Measurements from ENCODE around the gene CAMK1D. TPM values are rescaled to one million over a fixed set of nuclear protein-coding genes. Genes with fewer than 3 reads are reported as not detected.

Gene CAMK1D
- total and polyA plus RNA-seq, 11 donors: 1.4 to 16.0 (median 2.5) TPM

DNA sequence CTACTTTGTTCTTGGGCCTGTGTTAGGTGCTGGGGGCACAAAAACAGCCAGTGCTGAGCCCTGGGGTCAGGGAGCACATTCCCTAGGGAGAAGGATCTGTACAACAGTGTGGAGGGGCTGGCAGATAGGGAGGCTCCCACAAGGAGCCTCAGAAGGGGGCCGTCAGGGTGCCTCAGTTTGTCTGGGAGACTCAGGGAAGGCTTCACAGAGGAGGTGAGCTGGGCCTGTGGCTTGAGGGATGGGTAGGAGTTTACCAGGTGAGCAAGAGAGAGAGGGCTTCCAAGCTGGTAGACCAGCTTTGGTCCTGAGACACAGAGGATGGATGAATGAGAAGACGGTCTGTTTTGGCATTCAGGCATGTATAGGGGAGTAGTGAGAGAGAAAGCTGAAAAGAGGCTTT, 52.1 kb downstream of the CAMK1D start:
- H3K4me1 ChIP-seq: peaks cover 0 to 4% (median 0%) of the 10 kb centered on the region in 12 donors
- no peak for DNase-seq
- intact Hi-C loops (cut with DNase I): no loop called here
- WGBS, 4 donors: 95 to 99% (median 97%) methylated on average over 2 of the region's 2 CpGs
- H3K27me3 ChIP-seq: peaks cover 0 to 17% (median 0%) of the 10 kb centered on the region in 9 donors
- H3K36me3 ChIP-seq: no peaks in the 10 kb centered on the region
- H3K9me3 ChIP-seq: no peaks in the 10 kb centered on the region
- no peak for ATAC-seq
- no peak for TF ChIP-seq POLR2A (IDR thresholded peaks at IDR 0.05)
- TF ChIP-seq, protein P1, sequence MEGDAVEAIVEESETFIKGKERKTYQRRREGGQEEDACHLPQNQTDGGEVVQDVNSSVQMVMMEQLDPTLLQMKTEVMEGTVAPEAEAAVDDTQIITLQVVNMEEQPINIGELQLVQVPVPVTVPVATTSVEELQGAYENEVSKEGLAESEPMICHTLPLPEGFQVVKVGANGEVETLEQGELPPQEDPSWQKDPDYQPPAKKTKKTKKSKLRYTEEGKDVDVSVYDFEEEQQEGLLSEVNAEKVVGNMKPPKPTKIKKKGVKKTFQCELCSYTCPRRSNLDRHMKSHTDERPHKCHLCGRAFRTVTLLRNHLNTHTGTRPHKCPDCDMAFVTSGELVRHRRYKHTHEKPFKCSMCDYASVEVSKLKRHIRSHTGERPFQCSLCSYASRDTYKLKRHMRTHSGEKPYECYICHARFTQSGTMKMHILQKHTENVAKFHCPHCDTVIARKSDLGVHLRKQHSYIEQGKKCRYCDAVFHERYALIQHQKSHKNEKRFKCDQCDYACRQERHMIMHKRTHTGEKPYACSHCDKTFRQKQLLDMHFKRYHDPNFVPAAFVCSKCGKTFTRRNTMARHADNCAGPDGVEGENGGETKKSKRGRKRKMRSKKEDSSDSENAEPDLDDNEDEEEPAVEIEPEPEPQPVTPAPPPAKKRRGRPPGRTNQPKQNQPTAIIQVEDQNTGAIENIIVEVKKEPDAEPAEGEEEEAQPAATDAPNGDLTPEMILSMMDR (IDR thresholded peaks at IDR 0.05): no peak
- H3K27ac ChIP-seq: no peak overlapping the region
- H3K4me3 ChIP-seq: no peak overlapping the region

DNA sequence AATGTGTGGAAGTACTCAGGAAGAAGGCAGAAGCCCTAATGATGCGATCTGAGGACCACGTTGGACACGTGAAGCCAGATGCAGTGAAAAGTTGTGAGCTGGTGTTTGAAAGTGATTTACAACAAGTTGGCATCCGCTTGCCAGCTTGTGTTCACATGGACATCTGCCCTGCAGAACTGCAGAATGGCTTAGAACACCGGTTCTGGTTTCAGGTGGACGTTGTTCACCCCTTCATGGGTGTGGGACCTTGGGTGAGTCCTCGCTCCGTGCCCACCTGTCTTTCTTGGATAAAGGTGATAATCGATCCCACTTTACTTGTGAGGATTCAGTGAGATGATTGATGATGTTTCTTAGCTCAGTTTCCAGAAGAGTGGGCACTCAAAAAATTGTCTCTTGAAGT, 53.8 kb downstream of the CAMK1D start:
- TF ChIP-seq, protein P1 (IDR thresholded peaks at IDR 0.05): no peak
- TF ChIP-seq POLR2A (IDR thresholded peaks at IDR 0.05): no peak
- intact Hi-C loops (cut with DNase I): no loop called here
- ATAC-seq (no peak), DNase-seq (no peak)
- no peaks in the 10 kb centered on the region for H3K36me3 ChIP-seq
- H3K27ac ChIP-seq: no peak overlapping the region
- H3K4me3 ChIP-seq: no peak overlapping the region
- 92 to 94% (median 93%) methylated on average over 9 of the region's 9 CpGs for WGBS, 4 donors
- peaks cover 0 to 17% (median 0%) of the 10 kb centered on the region in 9 donors for H3K27me3 ChIP-seq
- no peaks in the 10 kb centered on the region for H3K9me3 ChIP-seq
- H3K4me1 ChIP-seq: peaks cover 0 to 4% (median 0%) of the 10 kb centered on the region in 12 donors

DNA sequence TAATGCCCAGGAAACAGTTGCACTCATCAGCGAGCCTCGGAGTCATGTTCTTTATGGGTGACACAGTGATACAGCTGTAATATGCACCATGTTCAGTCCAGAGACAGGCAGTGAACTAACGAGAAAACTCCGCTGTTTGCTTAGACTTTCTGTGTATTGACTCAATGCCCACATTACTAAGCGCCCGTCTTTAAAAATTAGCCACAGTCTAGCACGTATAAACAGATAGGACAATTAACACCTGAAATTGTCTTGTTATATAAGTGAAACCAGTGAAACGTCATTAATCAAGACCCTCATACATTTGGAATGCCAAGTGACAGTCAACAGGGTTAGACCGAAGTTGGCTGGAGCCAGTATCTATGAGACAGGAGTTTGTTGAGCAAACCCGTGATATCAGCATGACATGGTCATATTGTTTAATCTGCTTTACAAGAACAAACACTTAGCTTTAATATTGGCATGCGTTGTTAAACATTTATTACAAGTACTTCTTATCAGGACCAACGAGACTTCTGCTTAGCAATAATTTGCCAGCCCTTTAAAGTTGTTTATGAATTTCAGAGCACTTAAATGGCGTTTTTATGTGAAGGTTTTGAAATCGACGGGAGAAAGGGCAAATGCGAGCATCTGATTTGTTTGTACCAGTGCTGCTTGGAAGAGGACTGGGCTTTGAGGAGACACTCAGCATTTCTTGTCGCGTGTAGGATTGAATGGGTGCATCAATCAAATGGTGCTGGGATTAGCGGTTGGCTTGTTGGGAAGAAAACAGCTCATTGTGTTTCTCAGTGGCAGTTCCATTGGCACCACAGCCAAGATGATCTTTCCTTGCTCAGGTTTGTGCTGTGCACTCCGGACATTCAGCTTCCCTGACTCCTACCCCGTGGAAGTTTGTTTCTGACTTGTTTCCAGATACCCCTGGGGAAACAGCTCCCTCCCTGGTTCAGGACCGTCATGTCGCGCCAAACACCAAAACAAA, 56.3 kb downstream of the CAMK1D start:
- H3K9me3 ChIP-seq: no peaks in the 10 kb centered on the region
- DNase-seq: no peak
- peaks cover 0 to 4% (median 0%) of the 10 kb centered on the region in 12 donors for H3K4me1 ChIP-seq
- intact Hi-C loops (cut with DNase I): no loop called here
- TF ChIP-seq, protein P1 (IDR thresholded peaks at IDR 0.05): no peak
- TF ChIP-seq POLR2A (IDR thresholded peaks at IDR 0.05): no peak
- WGBS, 4 donors: 64 to 67% (median 65%) methylated on average over 24 of the region's 24 CpGs
- H3K4me3 ChIP-seq: peak overlapping the region in 1 of 12 donors; percentile 18
- peaks cover 0 to 23% (median 0%) of the 10 kb centered on the region in 9 donors for H3K27me3 ChIP-seq
- peak; percentile 39 to 64 (median 62) for ATAC-seq
- H3K27ac ChIP-seq: peak overlapping the region in 1 of 12 donors; percentile 9
- no peaks in the 10 kb centered on the region for H3K36me3 ChIP-seq

DNA sequence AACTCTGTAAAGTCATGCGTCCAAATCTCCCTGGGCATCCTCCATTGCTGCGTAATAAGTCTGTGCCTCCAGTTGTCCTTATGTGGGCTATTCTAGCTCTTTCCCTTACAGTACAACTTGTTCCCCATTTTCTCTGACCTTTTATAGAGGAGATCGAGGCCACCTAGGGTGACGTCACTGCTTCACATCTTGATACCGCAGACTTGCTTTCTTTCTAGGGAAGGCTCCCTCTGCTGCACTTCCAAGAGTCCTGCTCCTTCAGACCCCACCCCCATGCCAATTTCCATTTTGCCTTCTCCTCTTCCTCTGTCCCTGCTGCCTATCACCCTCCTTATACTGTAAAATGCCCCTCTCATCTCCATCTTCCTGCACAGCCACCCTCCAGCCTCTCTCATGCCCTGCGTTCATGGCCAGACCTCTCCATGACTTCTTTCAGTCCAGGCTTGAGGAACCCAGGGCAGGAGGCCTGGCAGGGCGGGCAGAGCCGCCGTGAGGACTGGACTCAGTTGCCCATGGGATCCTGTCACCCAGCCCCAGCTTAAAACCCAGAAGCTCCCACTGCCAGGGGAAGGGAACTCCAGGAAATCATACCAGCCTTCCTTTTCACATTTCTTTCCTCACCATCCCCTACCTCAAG, 57.5 kb downstream of the CAMK1D start:
- 87 to 91% (median 89%) methylated on average over 9 of the region's 9 CpGs for WGBS, 4 donors
- ATAC-seq (no peak), DNase-seq (no peak)
- no peak overlapping the region for H3K27ac ChIP-seq
- H3K4me1 ChIP-seq: peaks cover 0 to 4% (median 0%) of the 10 kb centered on the region in 12 donors
- H3K36me3 ChIP-seq: no peaks in the 10 kb centered on the region
- peaks cover 0 to 21% (median 0%) of the 10 kb centered on the region in 9 donors for H3K27me3 ChIP-seq
- intact Hi-C loops (cut with DNase I): no loop called here
- H3K9me3 ChIP-seq: no peaks in the 10 kb centered on the region
- TF ChIP-seq POLR2A (IDR thresholded peaks at IDR 0.05): no peak
- TF ChIP-seq, protein P1 (IDR thresholded peaks at IDR 0.05): no peak
- no peak overlapping the region for H3K4me3 ChIP-seq

Data from heart left ventricle (tissue), 16 donors.